ENCODE results near the gene SPAG8.

Gene SPAG8

DNA sequence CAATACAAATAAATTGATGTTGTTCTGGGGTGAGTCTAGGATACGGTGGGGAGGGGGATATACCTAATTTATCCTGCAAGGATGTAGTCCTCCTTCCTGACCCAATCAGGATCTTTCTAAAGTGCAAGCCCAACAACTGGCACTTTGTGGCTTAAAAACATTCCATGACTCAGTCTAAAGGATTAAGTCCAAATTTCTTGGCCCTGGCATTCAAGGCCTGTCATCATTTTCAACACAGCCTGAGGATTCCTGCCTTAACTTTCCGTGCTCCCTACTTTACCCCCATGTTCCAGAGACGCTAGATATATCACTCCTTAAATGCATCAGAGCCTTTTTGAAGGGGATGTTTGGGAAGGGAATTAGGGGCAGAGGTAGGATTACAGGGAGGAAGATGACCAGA lies 15.4 kb upstream of the SPAG8 start:
- TF ChIP-seq, protein P1, sequence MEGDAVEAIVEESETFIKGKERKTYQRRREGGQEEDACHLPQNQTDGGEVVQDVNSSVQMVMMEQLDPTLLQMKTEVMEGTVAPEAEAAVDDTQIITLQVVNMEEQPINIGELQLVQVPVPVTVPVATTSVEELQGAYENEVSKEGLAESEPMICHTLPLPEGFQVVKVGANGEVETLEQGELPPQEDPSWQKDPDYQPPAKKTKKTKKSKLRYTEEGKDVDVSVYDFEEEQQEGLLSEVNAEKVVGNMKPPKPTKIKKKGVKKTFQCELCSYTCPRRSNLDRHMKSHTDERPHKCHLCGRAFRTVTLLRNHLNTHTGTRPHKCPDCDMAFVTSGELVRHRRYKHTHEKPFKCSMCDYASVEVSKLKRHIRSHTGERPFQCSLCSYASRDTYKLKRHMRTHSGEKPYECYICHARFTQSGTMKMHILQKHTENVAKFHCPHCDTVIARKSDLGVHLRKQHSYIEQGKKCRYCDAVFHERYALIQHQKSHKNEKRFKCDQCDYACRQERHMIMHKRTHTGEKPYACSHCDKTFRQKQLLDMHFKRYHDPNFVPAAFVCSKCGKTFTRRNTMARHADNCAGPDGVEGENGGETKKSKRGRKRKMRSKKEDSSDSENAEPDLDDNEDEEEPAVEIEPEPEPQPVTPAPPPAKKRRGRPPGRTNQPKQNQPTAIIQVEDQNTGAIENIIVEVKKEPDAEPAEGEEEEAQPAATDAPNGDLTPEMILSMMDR (conservative IDR thresholded peaks at IDR 0.05; ENCODE audit: low read depth): no peak
- CTCF ChIA-PET: no interaction called here
- POLR2A ChIA-PET (ENCODE audit: low non-redundant PET): no interaction called here
- H3K27ac ChIP-seq: no peak overlapping the region
- DNase-seq (ENCODE audit: low spot score): no peak

DNA sequence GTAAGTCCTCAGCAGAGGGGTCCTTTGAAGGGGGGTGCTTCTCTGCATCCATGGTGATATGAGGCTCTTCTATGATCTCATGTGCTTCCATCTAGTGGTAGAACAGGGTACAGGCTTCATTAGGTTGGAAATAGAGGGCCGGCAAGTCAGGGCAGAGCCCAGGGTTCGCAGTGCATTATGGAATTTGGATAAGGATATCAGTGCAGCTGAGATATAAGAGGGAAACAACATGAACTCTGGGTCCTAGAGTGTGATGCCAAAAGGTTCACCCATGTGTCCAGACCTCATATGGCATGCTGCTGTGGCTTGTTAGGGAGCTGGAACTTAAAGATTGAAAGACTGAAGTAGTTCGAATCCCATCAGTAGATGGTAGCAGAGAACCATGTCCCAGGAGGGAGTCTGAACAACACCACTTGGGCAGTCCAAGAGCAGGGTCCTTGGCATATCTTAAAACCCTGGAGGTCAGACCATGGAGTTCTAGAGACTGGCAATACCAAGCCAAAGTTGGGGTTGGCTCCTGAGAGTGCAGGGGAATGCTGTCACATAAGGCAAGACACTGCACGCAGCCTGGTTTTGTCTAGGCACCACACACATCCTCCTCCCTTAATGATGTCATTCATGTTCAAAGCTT lies 14.1 kb upstream of the SPAG8 start:
- ChIA-PET POLR2A (ENCODE audit: low non-redundant PET) (no interaction called here), CTCF (interaction anchor here (0.5 to 1.9 kb wide), 7 partner anchors 12 to 1371 kb away, joined by 3 to 8 read pairs (median 3); partner anchors contain the start of gene HINT2)
- peak; percentile 66 for DNase-seq (ENCODE audit: low spot score)
- TF ChIP-seq, protein P1 (conservative IDR thresholded peaks at IDR 0.05; ENCODE audit: low read depth): peak; percentile 82
- peak overlapping the region; percentile 37 for H3K27ac ChIP-seq

DNA sequence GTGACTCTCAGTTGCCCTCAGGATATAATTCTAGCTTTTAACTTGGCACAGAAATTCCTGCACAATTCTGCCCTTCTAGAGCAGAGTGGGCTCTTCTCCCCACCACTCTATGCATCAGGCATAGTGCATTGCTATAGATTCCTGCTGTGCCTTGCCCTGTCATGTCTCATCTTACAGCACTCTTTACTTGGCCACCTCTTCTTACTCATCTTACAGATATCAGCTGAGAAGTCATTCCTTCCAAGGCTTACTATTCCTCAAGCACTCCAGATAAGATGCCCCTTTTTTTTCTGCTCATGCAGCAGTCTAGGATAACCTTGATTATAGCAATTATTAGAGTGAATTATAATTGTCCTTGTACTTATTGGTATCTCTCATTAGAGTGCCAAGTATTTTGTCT lies 10.9 kb upstream of the SPAG8 start:
- TF ChIP-seq, protein P1 (conservative IDR thresholded peaks at IDR 0.05; ENCODE audit: low read depth): no peak
- no peak overlapping the region for H3K27ac ChIP-seq
- ChIA-PET POLR2A (ENCODE audit: low non-redundant PET) (no interaction called here), CTCF (no interaction called here)
- no peak for DNase-seq (ENCODE audit: low spot score)

DNA sequence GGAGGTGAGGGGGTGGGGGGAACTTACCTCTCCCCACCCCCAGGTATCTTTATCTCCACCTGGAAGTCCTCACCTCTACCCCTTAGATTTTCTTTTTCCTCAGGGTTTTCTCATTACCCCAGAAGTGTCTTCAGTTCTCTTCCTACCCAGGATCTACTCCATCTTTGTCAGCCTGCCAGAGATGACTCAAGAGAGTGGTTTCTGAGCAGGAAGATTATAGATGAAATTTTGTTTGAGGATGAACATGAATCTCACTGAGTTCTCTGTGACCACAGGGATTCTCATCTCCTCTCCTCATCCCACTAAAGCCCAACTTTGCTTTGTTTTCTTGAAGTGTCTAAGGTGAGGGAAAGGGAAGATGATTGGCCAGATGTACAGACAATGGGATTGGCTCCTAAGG lies 8.0 kb upstream of the SPAG8 start:
- no peak for DNase-seq (ENCODE audit: low spot score)
- ChIA-PET POLR2A (ENCODE audit: low non-redundant PET) (no interaction called here), CTCF (no interaction called here)
- H3K27ac ChIP-seq: no peak overlapping the region
- TF ChIP-seq, protein P1 (conservative IDR thresholded peaks at IDR 0.05; ENCODE audit: low read depth): no peak

DNA sequence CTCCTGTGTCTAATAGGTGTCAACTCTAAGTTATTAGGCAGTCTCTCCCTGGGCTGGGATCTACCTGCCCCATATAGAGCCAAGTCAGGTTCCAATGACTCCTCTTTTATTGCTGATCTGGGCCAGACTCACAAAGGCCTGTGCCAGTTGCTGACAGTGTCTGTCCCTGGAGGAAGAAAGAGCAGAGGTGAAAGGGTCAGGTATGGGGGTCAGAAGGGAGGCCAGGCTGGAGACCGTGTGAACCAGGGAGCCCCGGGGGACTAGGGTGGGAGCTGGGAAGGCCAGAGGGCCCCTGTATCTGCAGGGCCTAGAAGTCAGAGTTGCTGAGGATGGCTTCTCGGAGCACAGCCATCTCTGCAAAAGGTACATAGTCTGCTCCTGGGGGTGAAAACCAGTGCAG lies 6.3 kb upstream of the SPAG8 start:
- no peak for DNase-seq (ENCODE audit: low spot score)
- POLR2A ChIA-PET (ENCODE audit: low non-redundant PET): no interaction called here
- CTCF ChIA-PET: no interaction called here
- TF ChIP-seq, protein P1 (conservative IDR thresholded peaks at IDR 0.05; ENCODE audit: low read depth): no peak
- H3K27ac ChIP-seq: no peak overlapping the region

DNA sequence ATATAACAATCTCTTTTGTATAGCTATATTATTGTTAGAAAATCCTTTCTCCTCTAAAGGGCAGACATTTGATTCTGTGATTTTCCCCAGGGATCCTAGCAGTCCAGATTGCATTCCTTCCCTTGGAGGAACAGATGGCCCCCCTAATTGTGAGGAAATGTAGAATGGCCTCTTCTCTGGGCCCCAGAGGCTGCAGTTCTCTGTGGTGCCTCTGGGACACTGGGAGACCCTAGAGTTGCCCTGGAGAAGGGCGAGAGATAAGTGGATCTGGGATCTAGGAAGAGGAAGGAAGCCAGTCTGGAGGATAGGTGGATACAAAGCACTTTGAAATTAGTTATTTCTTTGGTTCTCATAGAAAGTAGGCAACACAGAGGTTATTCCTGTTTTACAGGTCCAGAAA lies 4.6 kb upstream of the SPAG8 start:
- TF ChIP-seq, protein P1 (conservative IDR thresholded peaks at IDR 0.05; ENCODE audit: low read depth): no peak
- ChIA-PET POLR2A (ENCODE audit: low non-redundant PET) (no interaction called here), CTCF (no interaction called here)
- DNase-seq (ENCODE audit: low spot score): no peak
- no peak overlapping the region for H3K27ac ChIP-seq
